Adipocyte (in vitro differentiated cells): ENCODE results near the gene SHC3.

Experiments
- DNase-seq: peaks from one replicate; pipeline ENCODE4 v3.0.0-alpha.2; 2015; ENCODE audit warnings: low read depth
- H3K27me3 ChIP-seq: replicated peaks from 2 replicates; pipeline ENCODE4 v1.7.0; 2013; ENCODE audit warnings: mild to moderate bottlenecking, low read length, moderate library complexity; ENCODE audit not compliant: control insufficient read depth, insufficient read depth
- H3K36me3 ChIP-seq: 2 replicates; pipeline ENCODE4 v1.7.0; 2013; ENCODE audit warnings: low read length, mild to moderate bottlenecking, moderate library complexity; ENCODE audit not compliant: control insufficient read depth, insufficient read depth, severe bottlenecking
- H3K4me1 ChIP-seq: 2 replicates; pipeline ENCODE4 v1.7.0; 2013; ENCODE audit warnings: mild to moderate bottlenecking, low read length, moderate library complexity; ENCODE audit not compliant: control insufficient read depth, insufficient read depth
- H3K4me3 ChIP-seq: 2 replicates; pipeline ENCODE4 v1.7.0; 2013; ENCODE audit warnings: mild to moderate bottlenecking, low read length, moderate library complexity
- H3K9ac ChIP-seq: 2 replicates; pipeline ENCODE4 v1.7.0; 2013; ENCODE audit warnings: mild to moderate bottlenecking, low read length, moderate library complexity
- H3K9me3 ChIP-seq: 2 replicates; pipeline ENCODE4 v1.7.0; 2013; ENCODE audit warnings: mild to moderate bottlenecking, low read length, moderate library complexity; ENCODE audit not compliant: control insufficient read depth

Gene SHC3

GRCh38 chr9:89153232-89154017 is 25.2 kb downstream of the SHC3 start:
- Histone ChIP-seq H3K4me1 (peaks cover 21% of the 10 kb centered on the region), H3K9ac (peak overlapping the region; percentile 22), H3K27me3 (no peaks in the 10 kb centered on the region), H3K36me3 (no peaks in the 10 kb centered on the region), H3K9me3 (no peaks in the 10 kb centered on the region), H3K4me3 (peak overlapping the region; percentile 35)
- DNase-seq: peak; percentile 45

DNA sequence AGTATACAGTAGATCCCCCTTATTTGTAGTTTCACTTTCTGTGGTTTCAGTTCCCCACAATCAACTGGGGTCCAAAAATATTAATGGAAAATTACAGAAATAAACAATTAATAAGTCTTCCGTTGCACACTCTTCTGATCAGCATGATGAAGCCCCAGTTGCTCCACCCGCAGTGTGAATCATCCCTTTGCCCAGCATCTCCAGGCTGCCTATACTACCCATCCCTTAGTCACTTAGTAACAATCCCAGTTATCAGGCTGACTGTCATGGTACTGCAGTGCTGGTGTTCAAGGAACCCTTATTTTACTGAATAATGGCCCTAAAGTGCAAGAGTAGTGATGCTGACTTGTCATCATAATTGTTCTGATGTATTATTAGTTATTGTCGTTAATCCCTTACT is 28.9 kb downstream of the SHC3 start:
- Histone ChIP-seq H3K4me1 (peaks cover 13% of the 10 kb centered on the region), H3K36me3 (no peaks in the 10 kb centered on the region), H3K27me3 (no peaks in the 10 kb centered on the region), H3K9ac (no peak overlapping the region), H3K4me3 (no peak overlapping the region), H3K9me3 (no peaks in the 10 kb centered on the region)
- DNase-seq: peak; percentile 28

GRCh38 chr9:89145097-89145496 is 33.5 kb downstream of the SHC3 start:
- H3K27me3 ChIP-seq: no peaks in the 10 kb centered on the region
- H3K4me1 ChIP-seq: peaks cover 5% of the 10 kb centered on the region
- H3K9ac ChIP-seq: peak overlapping the region; percentile 3
- peak overlapping the region; percentile 54 for H3K4me3 ChIP-seq
- DNase-seq: no peak
- H3K9me3 ChIP-seq: no peaks in the 10 kb centered on the region
- H3K36me3 ChIP-seq: no peaks in the 10 kb centered on the region

- DNase-seq: no peak
- Histone ChIP-seq H3K4me3 (no peak overlapping the region), H3K9ac (no peak overlapping the region)
Observed at GRCh38 chr9:89144238-89144637, 34.4 kb downstream of the SHC3 start.

GRCh38 chr9:89143266-89143665 is 35.4 kb downstream of the SHC3 start:
- Histone ChIP-seq H3K9me3 (no peaks in the 10 kb centered on the region), H3K4me1 (peaks cover 22% of the 10 kb centered on the region), H3K36me3 (no peaks in the 10 kb centered on the region), H3K4me3 (no peak overlapping the region), H3K27me3 (no peaks in the 10 kb centered on the region), H3K9ac (no peak overlapping the region)
- DNase-seq: no peak

More at GRCh38 chr9:89144238-89144637, 34.4 kb downstream of the SHC3 start:
- H3K9me3 ChIP-seq: no peaks in the 10 kb centered on the region
- no peaks in the 10 kb centered on the region for H3K27me3 ChIP-seq
- H3K4me1 ChIP-seq: peaks cover 14% of the 10 kb centered on the region
- H3K36me3 ChIP-seq: no peaks in the 10 kb centered on the region

DNA sequence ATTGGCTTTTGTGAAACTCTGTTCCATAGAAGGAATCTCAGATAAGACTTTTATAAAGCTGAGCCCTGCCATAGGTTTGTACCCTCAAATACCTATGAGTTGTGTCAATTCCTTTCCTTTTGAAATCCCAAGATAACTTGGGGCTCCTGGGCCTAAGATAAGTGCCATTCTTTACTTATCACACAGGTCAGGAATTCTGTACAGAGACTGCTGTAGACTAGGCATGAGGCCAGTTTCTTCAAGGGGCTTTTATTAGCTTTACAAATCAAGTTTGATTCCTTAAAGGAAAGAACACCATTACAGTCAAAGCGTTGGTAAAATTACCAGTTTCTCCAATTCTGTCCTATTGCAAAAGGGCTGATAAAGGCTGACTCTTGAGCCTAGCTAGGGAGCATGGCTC is 39.2 kb downstream of the SHC3 start:
- peak; percentile 21 for DNase-seq
- peaks cover 5% of the 10 kb centered on the region for H3K9me3 ChIP-seq
- no peaks in the 10 kb centered on the region for H3K36me3 ChIP-seq
- H3K9ac ChIP-seq: peak overlapping the region; percentile 57
- peaks cover 50% of the 10 kb centered on the region for H3K4me1 ChIP-seq
- no peak overlapping the region for H3K4me3 ChIP-seq
- no peaks in the 10 kb centered on the region for H3K27me3 ChIP-seq

GRCh38 chr9:89138463-89139390 is 39.9 kb downstream of the SHC3 start:
- Histone ChIP-seq H3K9ac (peak overlapping the region; percentile 61), H3K4me1 (peaks cover 50% of the 10 kb centered on the region), H3K4me3 (peak overlapping the region; percentile 14), H3K9me3 (peaks cover 6% of the 10 kb centered on the region), H3K27me3 (no peaks in the 10 kb centered on the region), H3K36me3 (no peaks in the 10 kb centered on the region)
- DNase-seq: peak; percentile 69

DNA sequence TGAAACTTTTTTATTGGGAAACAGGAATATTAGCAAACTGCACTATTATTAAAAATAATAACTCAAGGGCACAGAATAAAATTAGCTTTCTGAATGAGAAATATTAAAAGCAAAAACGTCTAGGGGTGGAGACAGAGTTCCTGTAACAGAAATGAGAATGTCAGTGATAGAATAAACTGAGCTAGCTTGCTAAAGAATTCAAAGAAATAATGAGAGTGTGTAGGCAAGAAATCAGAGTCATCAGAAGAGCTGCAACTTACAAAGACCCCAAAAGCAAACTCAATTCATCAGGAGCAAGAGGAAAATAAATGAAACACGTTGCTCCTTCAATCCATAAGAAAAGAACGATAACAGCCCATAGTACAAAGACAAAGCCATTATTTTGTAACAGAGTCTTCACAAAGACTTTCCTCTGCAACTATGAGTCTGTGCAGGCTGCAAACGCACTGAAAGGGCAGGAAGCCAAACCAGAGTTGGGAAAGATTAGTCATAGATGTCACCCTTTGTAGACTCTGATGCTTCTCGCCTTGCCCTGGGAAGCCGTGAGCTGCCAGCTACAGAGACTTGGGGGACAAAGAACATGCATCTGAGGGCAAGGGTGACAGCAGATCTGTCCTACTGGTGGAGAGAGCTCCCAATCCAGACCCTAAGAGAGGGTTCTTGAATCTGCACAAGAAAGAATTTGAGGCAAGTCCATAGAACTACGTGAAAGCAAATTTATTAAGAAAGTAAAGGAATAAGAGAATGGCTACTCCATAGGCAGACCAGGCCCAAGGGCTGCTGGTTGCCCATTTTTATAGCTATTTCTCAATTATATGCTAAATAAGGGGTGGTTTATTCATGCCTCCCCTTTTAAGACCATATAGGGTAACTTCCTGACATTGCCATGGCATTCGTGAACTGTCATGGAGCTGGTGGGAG is 40.8 kb downstream of the SHC3 start:
- Histone ChIP-seq H3K9ac (peak overlapping the region; percentile 69), H3K27me3 (no peaks in the 10 kb centered on the region), H3K4me1 (peaks cover 50% of the 10 kb centered on the region), H3K9me3 (peaks cover 6% of the 10 kb centered on the region), H3K36me3 (no peaks in the 10 kb centered on the region), H3K4me3 (peak overlapping the region; percentile 71)
- peak; percentile 97 for DNase-seq

DNA sequence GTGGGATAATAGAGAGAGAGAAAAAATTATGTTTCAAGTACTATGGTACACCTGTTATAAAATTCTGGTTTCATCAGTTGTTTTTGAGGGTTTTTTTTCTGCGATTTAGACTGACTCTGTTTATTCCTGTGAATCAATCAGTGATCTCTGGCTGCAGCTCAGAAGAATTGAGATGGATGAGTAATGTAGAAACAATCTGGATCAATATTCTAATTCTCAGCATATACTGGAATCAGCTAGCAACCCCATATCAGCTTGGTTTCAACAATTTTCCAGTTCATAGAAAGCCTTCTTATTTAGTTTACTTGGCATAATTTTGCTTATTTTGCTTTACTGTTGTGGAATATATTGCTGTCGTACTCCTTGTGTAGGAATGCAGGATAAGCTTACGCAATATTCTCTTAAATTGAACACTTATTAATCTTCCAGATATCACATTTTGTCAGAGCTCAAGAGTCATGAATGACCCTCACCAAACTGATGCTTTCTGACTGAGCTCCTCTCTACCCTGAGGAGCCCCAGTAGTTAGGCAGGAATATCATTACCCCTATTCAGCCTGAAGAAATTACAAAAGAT is 42.9 kb downstream of the SHC3 start:
- H3K9me3 ChIP-seq: peaks cover 6% of the 10 kb centered on the region

GRCh38 chr9:89134709-89135108 is 43.9 kb downstream of the SHC3 start:
- Histone ChIP-seq H3K36me3 (no peaks in the 10 kb centered on the region), H3K9me3 (peaks cover 6% of the 10 kb centered on the region), H3K4me1 (peaks cover 41% of the 10 kb centered on the region), H3K4me3 (no peak overlapping the region), H3K27me3 (no peaks in the 10 kb centered on the region), H3K9ac (no peak overlapping the region)
- DNase-seq: no peak

More for the DNA sequence above, 42.9 kb downstream of the SHC3 start:
- no peaks in the 10 kb centered on the region for H3K36me3 ChIP-seq
- peaks cover 50% of the 10 kb centered on the region for H3K4me1 ChIP-seq
- H3K9ac ChIP-seq: no peak overlapping the region
- no peak for DNase-seq
- no peak overlapping the region for H3K4me3 ChIP-seq
- no peaks in the 10 kb centered on the region for H3K27me3 ChIP-seq
